Raji (cell line): ENCODE measurements around the gene ALG6.

Experiments
- POLR2A ChIP-seq: IDR thresholded peaks from 2 replicates; pipeline ENCODE4 v1.6.1; 2011; ENCODE audit warnings: low read depth, low read length, control low read depth; ENCODE audit not compliant: insufficient read depth

The ALG6 gene

GRCh38 chr1:63367215-63368103, at the start of gene ALG6:
Gene ALG6 (plus strand): TSS chr1:63367627. CDS start chr1:63370978, 3,351 bp downstream.
- TF ChIP-seq POLR2A, result peak; percentile 94

DNA sequence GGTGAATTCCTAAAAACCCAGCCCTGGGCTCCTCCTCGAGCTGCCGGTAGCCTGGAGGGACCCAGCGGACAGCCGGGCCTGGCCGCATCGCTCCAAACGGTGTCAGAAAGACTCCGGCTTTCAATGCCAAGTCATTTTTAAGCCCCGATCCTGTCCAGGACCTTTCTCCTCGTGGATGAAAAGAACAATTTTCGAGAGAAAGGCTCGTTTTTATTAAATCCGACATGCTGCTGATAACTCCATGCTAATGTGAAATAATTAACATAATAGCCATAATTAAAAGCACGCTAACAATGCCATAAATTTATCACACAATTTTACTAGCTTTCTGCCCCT, 49.6 kb upstream of the ALG6 start:
- no peak for TF ChIP-seq POLR2A

DNA sequence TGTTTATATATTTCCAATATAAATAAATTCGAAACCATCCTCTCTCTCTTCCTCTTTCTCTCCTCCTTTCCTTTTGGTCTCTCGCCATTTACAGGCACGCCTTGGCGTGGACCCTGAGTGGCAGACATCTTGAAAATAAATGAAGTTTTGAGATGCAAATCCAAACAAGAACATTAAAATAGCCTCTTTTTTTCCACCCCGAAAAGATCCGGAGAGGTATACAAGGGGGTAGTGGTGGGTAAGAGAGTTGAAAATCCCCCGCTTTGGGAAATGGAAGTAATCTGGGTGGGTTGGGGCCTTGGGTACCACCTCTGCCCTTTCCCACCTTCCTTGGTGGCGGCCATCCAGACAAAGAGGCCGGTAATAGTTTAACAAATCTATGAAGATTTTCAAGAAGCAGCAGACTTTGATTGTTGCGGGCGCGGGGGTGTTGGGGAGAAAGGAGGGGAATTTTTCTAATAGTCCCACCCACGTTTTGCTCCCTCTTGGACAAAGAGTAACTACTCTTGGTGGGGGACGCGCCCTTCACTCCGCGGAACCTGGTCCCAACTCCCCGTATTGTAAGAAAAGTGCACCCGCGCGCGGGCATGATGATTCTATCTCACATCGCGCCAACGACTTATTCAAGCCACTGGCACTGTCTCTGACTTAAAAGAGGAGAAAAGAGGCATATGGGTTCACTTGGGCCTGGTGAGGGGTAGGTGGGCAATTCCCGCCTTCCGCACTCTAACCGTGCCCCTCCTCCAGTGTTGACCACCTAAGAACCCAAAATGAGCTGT, 49.0 kb upstream of the ALG6 start:
- TF ChIP-seq POLR2A, result no peak

- TF ChIP-seq POLR2A, result no peak
Observed at GRCh38 chr1:63319046-63320021, 48.1 kb upstream of the ALG6 start.

DNA sequence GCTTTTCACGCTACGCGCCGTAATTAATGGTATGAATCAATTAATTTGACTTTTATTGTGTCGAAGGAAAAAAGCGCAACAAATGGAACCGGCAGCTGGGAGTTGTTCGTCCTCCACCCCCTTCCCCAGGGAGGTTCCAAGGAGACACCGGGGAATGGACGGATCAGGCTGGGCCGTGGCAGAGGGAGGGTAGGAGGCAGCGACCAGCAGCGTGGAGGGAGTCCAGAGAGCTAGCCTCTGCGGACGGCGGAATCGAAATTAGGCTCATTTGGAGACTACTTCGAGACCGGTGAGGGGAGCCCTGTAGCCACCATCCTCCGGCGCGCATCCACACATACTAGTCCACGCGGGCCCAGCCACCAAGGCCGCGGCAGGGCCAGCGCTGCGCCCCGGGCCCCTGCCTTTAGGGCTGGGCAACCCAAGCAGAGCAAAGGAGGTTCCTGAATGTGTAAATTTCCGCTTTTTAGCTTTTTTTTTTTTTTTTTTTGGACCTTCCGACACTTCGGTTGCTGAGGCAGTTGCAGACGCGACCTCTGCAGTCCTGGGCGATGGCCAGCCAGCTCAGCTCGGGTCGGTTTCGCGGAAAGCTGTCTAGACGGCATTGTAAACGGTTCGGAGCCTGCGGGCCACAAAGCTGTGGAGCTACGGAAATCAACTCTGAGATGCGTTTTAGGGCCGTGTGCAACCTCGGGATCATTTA, 47.3 kb upstream of the ALG6 start:
- TF ChIP-seq POLR2A, result no peak

GRCh38 chr1:63321066-63321784, 46.2 kb upstream of the ALG6 start:
- TF ChIP-seq POLR2A, result no peak

DNA sequence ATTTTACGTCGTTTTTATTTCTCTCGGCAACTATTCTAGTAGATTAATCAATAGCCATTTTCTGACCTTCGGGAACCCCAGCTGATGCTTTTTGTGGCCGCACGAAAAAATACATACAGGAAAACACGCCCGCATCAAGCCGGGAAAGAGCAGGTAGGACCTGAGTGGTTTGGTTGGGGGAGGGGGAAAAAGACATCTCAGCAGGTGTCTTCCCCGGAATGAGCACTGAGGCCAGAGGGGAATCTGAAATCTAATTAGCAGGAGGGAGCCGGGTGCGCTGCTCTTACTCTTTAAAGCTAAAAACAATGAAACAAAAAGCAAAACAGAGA, 45.7 kb upstream of the ALG6 start:
- no peak for TF ChIP-seq POLR2A

DNA sequence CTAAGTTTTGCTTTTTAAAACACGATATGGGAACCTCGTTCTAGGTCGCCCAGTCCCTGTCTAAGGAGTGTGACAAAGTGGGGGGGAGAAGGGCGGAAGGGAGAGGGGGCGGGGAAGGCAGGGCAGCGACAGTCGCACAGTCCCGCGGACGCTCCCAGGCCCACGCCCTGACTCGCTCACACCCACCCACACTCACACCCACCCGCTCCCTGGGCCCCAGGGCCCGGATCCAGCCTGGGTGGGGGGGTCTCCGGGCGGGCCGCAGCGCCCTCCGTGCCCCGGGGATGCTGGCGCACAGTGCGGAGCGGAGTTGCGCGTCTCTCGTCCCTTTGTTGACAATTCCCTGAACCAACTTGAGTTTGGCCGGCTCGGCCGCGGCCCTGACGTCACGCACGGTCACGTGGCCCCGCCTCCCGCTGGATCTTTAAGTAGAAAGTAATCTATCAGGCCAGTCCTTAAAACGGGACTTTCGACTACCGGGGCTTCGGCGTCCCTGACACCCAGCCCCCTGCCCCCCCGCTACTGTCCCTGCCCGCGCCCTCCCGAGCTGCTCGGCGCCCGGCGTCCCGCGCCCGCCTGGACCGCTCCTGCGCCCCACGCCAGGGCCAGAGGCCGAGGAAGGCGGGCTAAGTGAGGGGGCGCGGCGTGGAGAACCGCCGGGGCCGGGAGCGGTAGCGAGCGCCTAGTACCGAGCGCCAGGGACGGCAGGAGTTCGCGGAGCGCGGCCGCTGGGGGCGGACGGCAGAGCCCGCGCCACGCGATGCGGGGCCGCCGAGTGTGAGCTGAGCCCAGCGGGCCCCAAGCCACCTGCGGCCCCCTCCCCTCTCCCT, 45.1 kb upstream of the ALG6 start, which contains the start of gene FOXD3:
Gene FOXD3, plus strand, starts transcription at position 454 of the 830 bp plus-strand sequence. CDS start 492 bp downstream, outside the sequence.
- no peak for TF ChIP-seq POLR2A

DNA sequence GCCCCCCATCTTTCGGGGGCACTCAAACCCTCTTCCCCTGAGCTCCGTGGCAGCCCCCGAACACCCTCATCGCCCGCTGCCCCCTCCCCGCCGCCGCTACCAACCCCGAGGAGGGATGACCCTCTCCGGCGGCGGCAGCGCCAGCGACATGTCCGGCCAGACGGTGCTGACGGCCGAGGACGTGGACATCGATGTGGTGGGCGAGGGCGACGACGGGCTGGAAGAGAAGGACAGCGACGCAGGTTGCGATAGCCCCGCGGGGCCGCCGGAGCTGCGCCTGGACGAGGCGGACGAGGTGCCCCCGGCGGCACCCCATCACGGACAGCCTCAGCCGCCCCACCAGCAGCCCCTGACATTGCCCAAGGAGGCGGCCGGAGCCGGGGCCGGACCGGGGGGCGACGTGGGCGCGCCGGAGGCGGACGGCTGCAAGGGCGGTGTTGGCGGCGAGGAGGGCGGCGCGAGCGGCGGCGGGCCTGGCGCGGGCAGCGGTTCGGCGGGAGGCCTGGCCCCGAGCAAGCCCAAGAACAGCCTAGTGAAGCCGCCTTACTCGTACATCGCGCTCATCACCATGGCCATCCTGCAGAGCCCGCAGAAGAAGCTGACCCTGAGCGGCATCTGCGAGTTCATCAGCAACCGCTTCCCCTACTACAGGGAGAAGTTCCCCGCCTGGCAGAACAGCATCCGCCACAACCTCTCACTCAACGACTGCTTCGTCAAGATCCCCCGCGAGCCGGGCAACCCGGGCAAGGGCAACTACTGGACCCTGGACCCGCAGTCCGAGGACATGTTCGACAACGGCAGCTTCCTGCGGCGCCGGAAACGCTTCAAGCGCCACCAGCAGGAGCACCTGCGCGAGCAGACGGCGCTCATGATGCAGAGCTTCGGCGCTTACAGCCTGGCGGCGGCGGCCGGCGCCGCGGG, 44.2 kb upstream of the ALG6 start:
- TF ChIP-seq POLR2A, result no peak

DNA sequence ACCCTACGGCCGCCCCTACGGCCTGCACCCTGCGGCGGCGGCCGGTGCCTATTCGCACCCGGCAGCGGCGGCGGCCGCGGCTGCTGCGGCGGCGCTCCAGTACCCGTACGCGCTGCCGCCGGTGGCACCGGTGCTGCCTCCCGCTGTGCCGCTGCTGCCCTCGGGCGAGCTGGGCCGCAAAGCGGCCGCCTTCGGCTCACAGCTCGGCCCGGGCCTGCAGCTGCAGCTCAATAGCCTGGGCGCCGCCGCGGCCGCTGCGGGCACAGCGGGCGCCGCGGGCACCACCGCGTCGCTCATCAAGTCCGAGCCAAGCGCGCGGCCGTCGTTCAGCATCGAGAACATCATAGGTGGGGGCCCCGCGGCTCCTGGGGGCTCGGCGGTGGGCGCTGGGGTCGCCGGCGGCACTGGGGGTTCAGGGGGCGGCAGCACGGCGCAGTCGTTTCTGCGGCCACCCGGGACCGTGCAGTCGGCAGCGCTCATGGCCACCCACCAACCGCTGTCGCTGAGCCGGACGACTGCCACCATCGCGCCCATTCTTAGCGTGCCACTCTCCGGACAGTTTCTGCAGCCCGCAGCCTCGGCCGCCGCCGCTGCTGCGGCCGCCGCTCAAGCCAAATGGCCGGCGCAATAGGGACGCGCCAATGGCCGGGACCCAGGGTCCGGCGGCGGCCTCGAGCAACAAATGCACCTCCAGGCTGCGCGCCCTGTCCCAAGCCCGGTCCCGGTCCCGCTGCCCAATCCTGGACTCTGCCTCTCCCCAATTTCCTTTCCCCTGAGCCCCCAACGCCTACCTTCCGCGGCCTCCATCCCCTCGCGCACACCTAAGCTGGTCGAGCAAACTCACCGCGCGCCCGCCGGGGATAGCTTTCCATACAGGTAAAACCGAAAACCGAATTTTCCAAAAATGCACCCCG, 43.3 kb upstream of the ALG6 start:
- TF ChIP-seq POLR2A, result no peak

DNA sequence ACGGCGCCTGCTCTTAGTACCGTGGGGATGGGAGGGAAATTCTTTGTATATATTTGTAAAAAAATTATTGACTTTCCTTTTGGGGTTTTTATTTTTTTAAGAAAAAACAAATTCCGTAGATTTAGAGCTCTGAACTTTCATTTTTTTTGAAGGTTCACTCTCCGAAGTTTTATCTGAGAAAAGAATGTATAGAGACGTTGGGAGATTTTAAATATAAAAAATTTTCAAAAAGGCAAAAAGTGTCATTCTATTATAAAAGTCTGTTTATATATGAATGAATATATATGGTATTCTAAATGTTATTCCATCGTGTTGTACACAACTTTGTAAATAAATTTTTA, 42.7 kb upstream of the ALG6 start:
- TF ChIP-seq POLR2A, result no peak
